ENCODE data around the gene INAFM2.

GRCh38 chr15:40297356-40297755 lies 26.1 kb upstream of the INAFM2 start:
- TF ChIP-seq CTCF (IDR thresholded peaks at IDR 0.05) = no peak
- no peak for TF ChIP-seq POLR2A (IDR thresholded peaks at IDR 0.05)
- no peak for TF ChIP-seq EP300 (IDR thresholded peaks at IDR 0.05)

All from ovary (tissue), 3 donors.